T-cell (primary cell): ENCODE measurements around the gene KRTAP5-9. TPM values are rescaled to one million over a fixed set of nuclear protein-coding genes. Genes with fewer than 3 reads are reported as not detected.

Source experiments
- ATAC-seq, 4 experiments: fragments of 200-7000 bp in 3 of 4; fragments of 150-1000 bp in 1 of 4; cut with Tn5 transposase; replicated peaks in 1 of 4; 1 replicate in 3 of 4; 2 replicates in 1 of 4; pipeline ENCODE4 v1.10.0; 2021; ENCODE audit warnings: moderate library complexity in 3 of 4, mild to moderate bottlenecking in 2 of 4, moderate number of reproducible peaks in 1 of 4
- CTCF ChIA-PET, 2 donors: fragments of 300-600 bp; sonication (Branson Sonifier 250); formaldehyde crosslinking; loops; one replicate each; lab custom pipeline; 2022; ENCODE audit warnings: antibody characterized with exemption in 2 of 2; lab: Charles Lee
- POLR2A ChIA-PET, 2 donors: fragments of 300-600 bp; sonication (Branson Sonifier 250); formaldehyde crosslinking; loops; one replicate each; lab custom pipeline; 2022; ENCODE audit warnings: antibody characterized with exemption in 2 of 2; lab: Charles Lee
- DNase-seq, 35 experiments: peaks; one replicate each; pipeline versions ENCODE4 v3.0.0 to v3.0.0-alpha.2; 2013 to 2023
- H3K27ac ChIP-seq: one replicate; pipeline ENCODE4 v1.5.1; 2013; ENCODE audit warnings: low read length
- H3K27me3 ChIP-seq, 2 experiments: replicated peaks in 1 of 2; 1 replicate in 1 of 2; 2 replicates in 1 of 2; pipeline versions ENCODE4 v1.6.1 to v1.7.0; 2013; ENCODE audit warnings: low read length in 1 of 2, mixed read lengths in 1 of 2; ENCODE audit not compliant: control insufficient read depth in 2 of 2, insufficient read depth in 2 of 2; ENCODE audit errors: extremely low read depth in 1 of 2
- H3K36me3 ChIP-seq, 2 donors: 1 replicate in 1 of 2; 2 replicates in 1 of 2; pipeline versions ENCODE4 v1.6.1 to v1.7.0; 2013; ENCODE audit warnings: low read length in 1 of 2; ENCODE audit not compliant: control insufficient read depth in 2 of 2, insufficient read depth in 1 of 2; ENCODE audit errors: extremely low read depth in 1 of 2
- H3K4me1 ChIP-seq, 2 experiments: 1 replicate in 1 of 2; 2 replicates in 1 of 2; pipeline versions ENCODE4 v1.6.1 to v1.7.0; 2013; ENCODE audit warnings: low read length in 2 of 2, mixed read lengths in 1 of 2; ENCODE audit not compliant: insufficient read depth in 2 of 2, control insufficient read depth in 1 of 2; ENCODE audit errors: extremely low read depth in 1 of 2
- H3K4me3 ChIP-seq, 2 donors: 1 replicate in 1 of 2; 2 replicates in 1 of 2; pipeline versions ENCODE4 v1.5.1 to v1.7.0; 2013; ENCODE audit warnings: mild to moderate bottlenecking in 2 of 2, low read length in 1 of 2, moderate library complexity in 1 of 2; ENCODE audit not compliant: control insufficient read depth in 1 of 2; ENCODE audit errors: extremely low read depth in 1 of 2
- H3K9me3 ChIP-seq: 2 replicates; pipeline ENCODE4 v1.7.0; 2013
- H3K27ac Mint-ChIP-seq, 2 donors: one replicate each; pipeline ENCODE4 v1.8.0; 2020 to 2021; ENCODE audit warnings: mild to moderate bottlenecking in 2 of 2, mixed read lengths in 2 of 2
- H3K27me3 Mint-ChIP-seq, 2 donors: one replicate each; pipeline ENCODE4 v1.8.0; 2021 to 2022; ENCODE audit warnings: mixed read lengths in 2 of 2
- H3K36me3 Mint-ChIP-seq: one replicate; pipeline ENCODE4 v1.8.0; 2021; ENCODE audit warnings: mixed read lengths
- H3K4me1 Mint-ChIP-seq, 3 donors: one replicate each; pipeline ENCODE4 v1.8.0; 2020 to 2022; ENCODE audit warnings: mixed read lengths in 3 of 3, mild to moderate bottlenecking in 1 of 3
- H3K4me3 Mint-ChIP-seq, 3 donors: one replicate each; pipeline ENCODE4 v1.8.0; 2020 to 2022; ENCODE audit warnings: mild to moderate bottlenecking in 3 of 3, mixed read lengths in 3 of 3, moderate library complexity in 3 of 3
- H3K9me3 Mint-ChIP-seq, 3 donors: one replicate each; pipeline ENCODE4 v1.8.0; 2020 to 2022; ENCODE audit warnings: mixed read lengths in 3 of 3
- WGBS: methylation state at CpG from one replicate; pipeline ENCODE4 v1.1.5; 2013; ENCODE audit warnings: missing lambda C conversion rate; ENCODE audit not compliant: insufficient coverage; 5-methylcytosine and 5-hydroxymethylcytosine counted together
- total RNA-seq, 35 experiments: library from RNA in 6 of 35; stranded (reverse) in 6 of 35; fragments of 120-200 nt in 1 of 35; gene quantifications; one replicate each; pipeline versions ENCODE4 v1.2.1 to v1.2.4 and lab custom pipeline; 2013 to 2026

Gene KRTAP5-9
- total RNA-seq, 5 donors from 2014 or later (not counting 1 experiment from before 2014, with no cell fraction given): 0.23 to 0.33 TPM; not detected in 3

DNA sequence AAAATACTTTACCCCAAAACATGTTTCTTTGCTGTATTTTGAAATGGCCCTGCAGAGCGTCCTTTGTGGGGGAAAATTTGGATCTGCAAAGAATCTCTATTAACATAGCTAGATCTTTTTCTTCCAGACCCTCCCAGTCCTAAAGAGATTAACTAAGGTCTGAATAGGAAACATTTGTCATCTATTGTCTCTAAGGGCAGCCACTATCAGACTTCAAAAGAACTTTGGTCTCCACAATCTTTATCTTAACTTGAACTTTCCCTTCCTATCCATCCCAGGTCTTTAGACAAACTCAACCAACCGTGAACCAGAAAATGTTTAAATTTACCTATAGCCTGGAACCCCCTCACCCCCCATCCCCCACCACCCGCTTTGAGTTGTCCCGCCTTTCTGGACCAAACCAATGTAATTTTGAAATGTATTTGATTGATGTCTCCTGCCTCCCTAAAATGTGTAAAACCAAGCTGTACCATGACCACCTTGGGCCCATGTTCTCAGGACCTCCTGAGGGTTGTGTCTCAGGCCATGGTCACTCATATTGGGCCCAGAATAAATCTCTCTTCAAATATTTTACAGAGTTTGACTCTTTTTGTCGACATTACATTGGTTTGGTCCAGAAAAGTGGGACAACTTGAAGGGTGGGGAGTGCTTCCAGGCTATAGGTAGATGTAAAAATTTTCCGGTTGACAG, 3.5 kb upstream of the KRTAP5-9 start:
- POLR2A ChIA-PET: interaction anchor here in 1 of 2 donors (0.7 kb wide), 1 partner anchor 15 kb away, joined by 6 read pairs; no protein-coding TSS in a partner anchor

DNA sequence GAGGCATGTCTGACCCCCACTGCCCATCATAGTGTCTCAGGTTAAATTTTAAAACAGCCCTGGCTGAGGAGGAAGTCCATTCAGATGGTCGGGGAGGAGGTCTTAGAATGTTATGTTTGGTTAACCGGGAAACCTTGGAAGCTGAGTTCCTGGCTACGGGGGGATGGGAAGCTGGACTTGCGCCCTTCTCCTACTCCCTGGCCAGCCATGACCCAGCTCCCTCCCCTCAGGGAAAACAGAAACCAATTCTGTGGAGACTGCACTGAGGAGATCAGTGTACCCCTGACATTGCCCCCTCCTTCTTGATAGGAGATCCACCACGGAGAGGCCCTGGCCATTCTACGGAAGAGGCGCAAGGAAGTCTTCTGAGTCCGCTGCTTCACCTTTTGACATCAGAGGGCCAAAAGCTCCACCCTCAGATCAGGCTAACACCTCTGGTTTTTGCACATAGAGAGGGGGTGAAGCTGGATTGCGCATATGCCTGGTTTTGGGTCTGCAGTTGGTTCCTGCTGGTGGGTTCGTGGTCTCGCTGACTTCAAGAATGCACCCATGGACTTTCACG, 2.7 kb upstream of the KRTAP5-9 start:
- ChIA-PET POLR2A (no interaction called here), CTCF (no interaction called here)
- 95% methylated on average over 6 of the region's 12 CpGs for WGBS

More for the DNA sequence above, 3.5 kb upstream of the KRTAP5-9 start:
- no peak overlapping the region for H3K27ac ChIP-seq
- Mint-ChIP-seq H3K4me3 (no peak overlapping the region), H3K27me3 (peaks cover 24 to 45% of the 10 kb centered on the region in 2 donors), H3K36me3 (peaks cover 5% of the 10 kb centered on the region), H3K4me1 (peaks cover 2 to 14% (median 10%) of the 10 kb centered on the region in 3 donors), H3K27ac (no peak overlapping the region), H3K9me3 (peaks cover 7 to 12% (median 7%) of the 10 kb centered on the region in 3 donors)
- H3K4me3 ChIP-seq: no peak overlapping the region
- H3K4me1 ChIP-seq: peaks cover 0 to 3% of the 10 kb centered on the region in 2 experiments
- H3K9me3 ChIP-seq: no peaks in the 10 kb centered on the region
- WGBS: 86% methylated on average over 2 of the region's 6 CpGs
- no peak for ATAC-seq
- H3K36me3 ChIP-seq: no peaks in the 10 kb centered on the region
- no peak for DNase-seq
- H3K27me3 ChIP-seq: peaks cover 0 to 52% of the 10 kb centered on the region in 2 experiments
- CTCF ChIA-PET: no interaction called here

DNA sequence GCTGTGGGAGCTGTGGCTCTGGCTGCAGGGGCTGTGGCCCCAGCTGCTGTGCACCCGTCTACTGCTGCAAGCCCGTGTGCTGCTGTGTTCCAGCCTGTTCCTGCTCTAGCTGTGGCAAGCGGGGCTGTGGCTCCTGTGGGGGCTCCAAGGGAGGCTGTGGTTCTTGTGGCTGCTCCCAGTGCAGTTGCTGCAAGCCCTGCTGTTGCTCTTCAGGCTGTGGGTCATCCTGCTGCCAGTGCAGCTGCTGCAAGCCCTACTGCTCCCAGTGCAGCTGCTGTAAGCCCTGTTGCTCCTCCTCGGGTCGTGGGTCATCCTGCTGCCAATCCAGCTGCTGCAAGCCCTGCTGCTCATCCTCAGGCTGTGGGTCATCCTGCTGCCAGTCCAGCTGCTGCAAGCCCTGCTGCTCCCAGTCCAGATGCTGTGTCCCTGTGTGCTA, 514 bp downstream of the KRTAP5-9 start:
- peaks cover 25 to 27% of the 10 kb centered on the region in 2 donors for H3K27me3 Mint-ChIP-seq
- POLR2A ChIA-PET: no interaction called here
- Histone ChIP-seq H3K9me3 (no peaks in the 10 kb centered on the region), H3K27me3 (peaks cover 0 to 34% of the 10 kb centered on the region in 2 experiments), H3K27ac (no peak overlapping the region), H3K4me1 (peaks cover 0 to 3% of the 10 kb centered on the region in 2 experiments), H3K36me3 (no peaks in the 10 kb centered on the region), H3K4me3 (no peak overlapping the region)
- DNase-seq (no peak), ATAC-seq (no peak)
- peaks cover 2 to 8% (median 8%) of the 10 kb centered on the region in 3 donors for H3K4me1 Mint-ChIP-seq
- CTCF ChIA-PET: no interaction called here
- H3K36me3 Mint-ChIP-seq: no peaks in the 10 kb centered on the region
- peaks cover 0 to 7% (median 0%) of the 10 kb centered on the region in 3 donors for H3K9me3 Mint-ChIP-seq
- WGBS: 22% methylated on average over 5 of the region's 5 CpGs
- no peak overlapping the region for H3K27ac Mint-ChIP-seq
- H3K4me3 Mint-ChIP-seq: no peak overlapping the region

More for the DNA sequence above, 2.7 kb upstream of the KRTAP5-9 start:
- Mint-ChIP-seq H3K9me3 (peaks cover 7 to 11% (median 7%) of the 10 kb centered on the region in 3 donors), H3K4me1 (peaks cover 2 to 14% (median 10%) of the 10 kb centered on the region in 3 donors), H3K27me3 (peaks cover 25 to 46% of the 10 kb centered on the region in 2 donors), H3K4me3 (no peak overlapping the region), H3K36me3 (peaks cover 5% of the 10 kb centered on the region), H3K27ac (no peak overlapping the region)
- DNase-seq: no peak
- no peaks in the 10 kb centered on the region for H3K9me3 ChIP-seq
- no peaks in the 10 kb centered on the region for H3K36me3 ChIP-seq
- H3K4me3 ChIP-seq: no peak overlapping the region
- H3K27ac ChIP-seq: no peak overlapping the region
- peaks cover 0 to 3% of the 10 kb centered on the region in 2 experiments for H3K4me1 ChIP-seq
- peaks cover 0 to 49% of the 10 kb centered on the region in 2 experiments for H3K27me3 ChIP-seq
- no peak for ATAC-seq

GRCh38 chr11:71551711-71552110, 3.5 kb downstream of the KRTAP5-9 start:
- no peak overlapping the region for H3K27ac Mint-ChIP-seq
- no peak for DNase-seq
- H3K4me3 Mint-ChIP-seq: no peak overlapping the region
- H3K4me3 ChIP-seq: no peak overlapping the region
- no peaks in the 10 kb centered on the region for H3K9me3 Mint-ChIP-seq
- peaks cover 0 to 42% of the 10 kb centered on the region in 2 experiments for H3K27me3 ChIP-seq
- no peaks in the 10 kb centered on the region for H3K36me3 Mint-ChIP-seq
- no peaks in the 10 kb centered on the region for H3K9me3 ChIP-seq
- ATAC-seq: no peak
- H3K27me3 Mint-ChIP-seq: peaks cover 23 to 25% of the 10 kb centered on the region in 2 donors
- no CpG with 5 or more reads among the region's 1 CpG for WGBS
- H3K4me1 ChIP-seq: no peaks in the 10 kb centered on the region
- CTCF ChIA-PET: no interaction called here
- no peak overlapping the region for H3K27ac ChIP-seq
- H3K4me1 Mint-ChIP-seq: no peaks in the 10 kb centered on the region
- H3K36me3 ChIP-seq: no peaks in the 10 kb centered on the region
- POLR2A ChIA-PET: no interaction called here

- no peak for ATAC-seq
Observed at GRCh38 chr11:71554996-71555395, 6.8 kb downstream of the KRTAP5-9 start.

DNA sequence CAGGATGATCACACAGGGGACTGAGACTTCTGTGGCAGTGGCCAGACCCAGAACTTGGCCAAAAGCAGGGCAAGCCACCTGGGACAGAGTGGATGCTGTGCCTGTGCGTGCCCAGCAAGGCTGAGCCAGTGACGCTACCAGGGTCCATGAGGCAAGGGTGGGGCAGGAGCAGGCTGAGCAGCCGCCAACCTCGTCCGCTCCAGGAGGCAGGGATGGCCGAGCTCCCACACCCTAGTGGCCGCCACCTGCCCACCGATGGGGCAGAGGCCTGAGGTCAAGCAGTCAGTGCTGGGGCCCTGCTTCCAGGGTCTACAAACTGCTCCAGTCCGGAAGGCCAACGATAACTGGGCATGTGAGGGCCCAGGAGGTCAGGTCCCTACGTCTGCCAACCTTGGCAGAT, 7.3 kb downstream of the KRTAP5-9 start:
- Histone ChIP-seq H3K27ac (no peak overlapping the region), H3K4me3 (no peak overlapping the region), H3K36me3 (no peaks in the 10 kb centered on the region), H3K9me3 (no peaks in the 10 kb centered on the region), H3K27me3 (peaks cover 0 to 16% of the 10 kb centered on the region in 2 experiments), H3K4me1 (no peaks in the 10 kb centered on the region)
- peaks cover 11 to 16% of the 10 kb centered on the region in 2 donors for H3K27me3 Mint-ChIP-seq
- no peak for ATAC-seq
- no peaks in the 10 kb centered on the region for H3K9me3 Mint-ChIP-seq
- H3K36me3 Mint-ChIP-seq: no peaks in the 10 kb centered on the region
- DNase-seq: no peak
- H3K4me1 Mint-ChIP-seq: no peaks in the 10 kb centered on the region
- no peak overlapping the region for H3K4me3 Mint-ChIP-seq
- H3K27ac Mint-ChIP-seq: no peak overlapping the region
- ChIA-PET POLR2A (no interaction called here), CTCF (no interaction called here)
- WGBS: 84% methylated on average over 9 of the region's 11 CpGs

More at GRCh38 chr11:71554996-71555395, 6.8 kb downstream of the KRTAP5-9 start:
- no peaks in the 10 kb centered on the region for H3K9me3 Mint-ChIP-seq
- Histone ChIP-seq H3K9me3 (no peaks in the 10 kb centered on the region), H3K27ac (no peak overlapping the region), H3K4me1 (no peaks in the 10 kb centered on the region), H3K36me3 (no peaks in the 10 kb centered on the region), H3K4me3 (no peak overlapping the region), H3K27me3 (peaks cover 0 to 16% of the 10 kb centered on the region in 2 experiments)
- H3K36me3 Mint-ChIP-seq: no peaks in the 10 kb centered on the region
- H3K4me1 Mint-ChIP-seq: no peaks in the 10 kb centered on the region
- DNase-seq: no peak
- no peak overlapping the region for H3K4me3 Mint-ChIP-seq
- H3K27me3 Mint-ChIP-seq: peaks cover 11 to 16% of the 10 kb centered on the region in 2 donors
- ChIA-PET POLR2A (no interaction called here), CTCF (no interaction called here)
- H3K27ac Mint-ChIP-seq: no peak overlapping the region
- 75% methylated on average over 6 of the region's 6 CpGs for WGBS
